Measurements from ENCODE around the gene ARHGAP12.

The ARHGAP12 gene

GRCh38 chr10:31760674-31761081 is 168.0 kb downstream of the ARHGAP12 start:
- DNase-seq, result no peak

- peak; percentile 92 for DNase-seq
Measured at GRCh38 chr10:31759799-31760626, 168.6 kb downstream of the ARHGAP12 start.

- DNase-seq, result no peak
Measured at GRCh38 chr10:31759124-31759798, 169.4 kb downstream of the ARHGAP12 start.

GRCh38 chr10:31758495-31758894 is 170.1 kb downstream of the ARHGAP12 start:
- DNase-seq, result no peak

GRCh38 chr10:31757831-31758230 is 170.8 kb downstream of the ARHGAP12 start:
- no peak for DNase-seq

GRCh38 chr10:31757386-31757791 is 171.2 kb downstream of the ARHGAP12 start:
- DNase-seq, result no peak

GRCh38 chr10:31756729-31757110 is 171.9 kb downstream of the ARHGAP12 start:
- no peak for DNase-seq

GRCh38 chr10:31756101-31756728 is 172.4 kb downstream of the ARHGAP12 start:
- no peak for DNase-seq

Measured in KG1 (cell line).